PC-3 (cell line): ENCODE data around the gene IL12RB1. TPM values are rescaled to one million over a fixed set of nuclear protein-coding genes. Genes with fewer than 3 reads are reported as not detected.

Source experiments
- ATAC-seq: fragments of 200-7000 bp; cut with Tn5 transposase; 2 replicates; pipeline ENCODE4 v1.9.1; 2020; ENCODE audit warnings: mild to moderate bottlenecking, moderate library complexity
- Bru-seq: library from RNA; stranded (reverse); fragments of 400-500 nt; gene quantifications from one replicate; lab custom pipeline; 2021; lab: Mats Ljungman, UMichigan
- BruChase-seq, 2 experiments: library from RNA; stranded (reverse); fragments of 400-500 nt; gene quantifications; one replicate each; lab custom pipeline; 2021; lab: Mats Ljungman, UMichigan
- BruUV-seq: library from RNA; stranded (reverse); fragments of 400-500 nt; replicated peaks from 2 replicates; lab custom pipeline; 2021; lab: Mats Ljungman, UMichigan
- CTCF ChIA-PET: fragments of 300-600 bp; sonication (Branson Sonifier 250); formaldehyde crosslinking; loops from one replicate; lab custom pipeline; 2022; ENCODE audit warnings: antibody characterized with exemption; lab: Charles Lee
- POLR2A ChIA-PET: fragments of 300-600 bp; sonication (Branson Sonifier 250); formaldehyde crosslinking; loops from one replicate; lab custom pipeline; 2022; ENCODE audit warnings: antibody characterized with exemption; ENCODE audit not compliant: unreplicated experiment; lab: Charles Lee
- DNase-seq: peaks from one replicate; pipeline ENCODE4 v3.0.0-alpha.2; 2015
- H2AFZ ChIP-seq: fragments of 300-600 bp; sonication (generic); 2 replicates; pipeline ENCODE4 v1.6.0; 2016; ENCODE audit warnings: antibody characterized with exemption, low read length
- H3F3A ChIP-seq: fragments of 300-600 bp; sonication (generic); one replicate; pipeline ENCODE4 v1.6.0; 2017; ENCODE audit warnings: antibody characterized with exemption, low read length, control low read depth, mild to moderate bottlenecking; ENCODE audit not compliant: unreplicated experiment
- H3K27ac ChIP-seq: fragments of 300-600 bp; sonication (generic); 2 replicates; pipeline ENCODE4 v1.5.1; 2016; ENCODE audit warnings: mild to moderate bottlenecking, low read length
- H3K27me3 ChIP-seq: fragments of 300-600 bp; sonication (generic); 2 replicates; pipeline ENCODE4 v1.6.1; 2016; ENCODE audit warnings: low read length, mixed read lengths
- H3K36me3 ChIP-seq: fragments of 300-600 bp; sonication (generic); 2 replicates; pipeline ENCODE4 v1.6.1; 2016; ENCODE audit warnings: low read depth, mixed run types, low read length, mixed read lengths
- H3K4me1 ChIP-seq: fragments of 300-600 bp; sonication (generic); 2 replicates; pipeline ENCODE4 v1.5.1; 2016; ENCODE audit warnings: low read length; ENCODE audit not compliant: insufficient read depth
- H3K4me2 ChIP-seq: fragments of 300-600 bp; sonication (generic); 2 replicates; pipeline ENCODE4 v1.6.0; 2016; ENCODE audit warnings: low read length
- H3K4me3 ChIP-seq: fragments of 300-600 bp; sonication (generic); 2 replicates; pipeline ENCODE4 v1.5.1; 2016; ENCODE audit warnings: mild to moderate bottlenecking, low read length, mixed read lengths
- H3K79me2 ChIP-seq: fragments of 300-600 bp; sonication (generic); 2 replicates; pipeline ENCODE4 v1.6.1; 2017; ENCODE audit warnings: low read length, mixed read lengths
- H3K9ac ChIP-seq: fragments of 300-600 bp; sonication (generic); 2 replicates; pipeline ENCODE4 v1.6.0; 2016; ENCODE audit warnings: mild to moderate bottlenecking, low read length
- H3K9me2 ChIP-seq: fragments of 300-600 bp; sonication (generic); replicated peaks from 2 replicates; pipeline ENCODE4 v1.6.1; 2016; ENCODE audit warnings: mixed run types, low read length, mixed read lengths
- H3K9me3 ChIP-seq: fragments of 300-600 bp; sonication (generic); 2 replicates; pipeline ENCODE4 v1.6.1; 2016; ENCODE audit warnings: low read length, mixed read lengths
- H4K20me1 ChIP-seq: fragments of 300-600 bp; sonication (generic); 2 replicates; pipeline ENCODE4 v1.6.1; 2016; ENCODE audit warnings: low read length, mixed read lengths
- EZH2 ChIP-seq: fragments of 300-600 bp; sonication (generic); IDR thresholded peaks from one replicate; pipeline ENCODE4 v1.6.1; 2017; ENCODE audit warnings: antibody characterized with exemption, mild to moderate bottlenecking, low read length; ENCODE audit not compliant: unreplicated experiment
- EZH2phosphoT487 ChIP-seq: fragments of 300-600 bp; sonication (generic); IDR thresholded peaks from 2 replicates; pipeline ENCODE4 v1.6.1; 2018; ENCODE audit warnings: mild to moderate bottlenecking, antibody characterized with exemption, low read length, borderline replicate concordance
- intact Hi-C: fragments of 100-400 bp; cut with micrococcal nuclease; formaldehyde crosslinking; loops from 2 replicates; pipeline ENCODE4 v1.9.0; 2023
- long read RNA-seq: library from polyadenylated mRNA; unstranded; transcript quantifications from one replicate; pipeline ENCODE4 v2.0.0, GENCODE V29; 2021; ENCODE audit not compliant: unreplicated experiment
- total RNA-seq: library from RNA; depleted of rRNA; stranded (reverse); fragments of >200 nt; gene quantifications from 2 replicates; pipeline ENCODE4 v1.2.3, GENCODE V29; 2014; rRNA removed
- TF ChIP-seq, protein P1 (sequence below): fragments of 300-600 bp; sonication (generic); conservative IDR thresholded peaks from 2 replicates; pipeline ENCODE4 v1.5.1; 2017; ENCODE audit warnings: antibody characterized with exemption, low read depth, mild to moderate bottlenecking, low read length

IL12RB1 gene
- total RNA-seq (not detected in 2 replicates), Bru-seq, nascent RNA (not detected), BruChase-seq, experiment 1, labeled RNA remaining after a 6-hour chase (not detected), BruChase-seq, experiment 2, labeled RNA remaining after a 2-hour chase (percentile 2 among the genes with signal in this experiment)
- long read RNA-seq: 0 reads

DNA sequence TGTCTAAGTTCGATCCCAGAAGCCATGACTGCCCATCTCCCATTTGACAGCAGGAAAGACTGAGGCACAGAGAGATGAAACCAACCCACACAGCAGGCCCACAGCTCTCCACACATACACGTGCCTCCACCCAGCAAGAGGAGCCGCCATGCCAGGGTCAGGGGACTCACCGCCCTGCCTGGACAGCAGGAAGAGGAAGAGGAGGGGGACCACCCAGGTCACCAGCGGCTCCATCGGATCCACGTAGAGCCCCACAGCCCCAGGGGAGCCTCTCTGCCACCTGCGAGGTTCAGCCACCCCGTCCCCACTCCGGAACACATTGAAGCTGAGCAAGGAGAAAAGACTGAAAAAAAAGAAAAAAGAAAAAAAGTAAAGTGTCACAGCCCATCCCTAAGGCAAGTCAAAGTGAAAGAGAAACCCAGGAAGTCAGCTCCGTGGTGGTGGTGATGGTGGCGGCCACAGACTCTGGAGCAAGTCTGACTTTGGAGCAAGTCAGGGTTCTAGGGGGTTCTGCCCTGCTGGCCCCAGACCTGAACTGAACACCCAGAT lies at the start of gene IL12RB1:
Gene IL12RB1 (minus strand): TSS at position 345 of the 549 bp plus-strand sequence. CDS start 111 bp downstream, at position 234.
- BruUV-seq: no TSS peak

DNA sequence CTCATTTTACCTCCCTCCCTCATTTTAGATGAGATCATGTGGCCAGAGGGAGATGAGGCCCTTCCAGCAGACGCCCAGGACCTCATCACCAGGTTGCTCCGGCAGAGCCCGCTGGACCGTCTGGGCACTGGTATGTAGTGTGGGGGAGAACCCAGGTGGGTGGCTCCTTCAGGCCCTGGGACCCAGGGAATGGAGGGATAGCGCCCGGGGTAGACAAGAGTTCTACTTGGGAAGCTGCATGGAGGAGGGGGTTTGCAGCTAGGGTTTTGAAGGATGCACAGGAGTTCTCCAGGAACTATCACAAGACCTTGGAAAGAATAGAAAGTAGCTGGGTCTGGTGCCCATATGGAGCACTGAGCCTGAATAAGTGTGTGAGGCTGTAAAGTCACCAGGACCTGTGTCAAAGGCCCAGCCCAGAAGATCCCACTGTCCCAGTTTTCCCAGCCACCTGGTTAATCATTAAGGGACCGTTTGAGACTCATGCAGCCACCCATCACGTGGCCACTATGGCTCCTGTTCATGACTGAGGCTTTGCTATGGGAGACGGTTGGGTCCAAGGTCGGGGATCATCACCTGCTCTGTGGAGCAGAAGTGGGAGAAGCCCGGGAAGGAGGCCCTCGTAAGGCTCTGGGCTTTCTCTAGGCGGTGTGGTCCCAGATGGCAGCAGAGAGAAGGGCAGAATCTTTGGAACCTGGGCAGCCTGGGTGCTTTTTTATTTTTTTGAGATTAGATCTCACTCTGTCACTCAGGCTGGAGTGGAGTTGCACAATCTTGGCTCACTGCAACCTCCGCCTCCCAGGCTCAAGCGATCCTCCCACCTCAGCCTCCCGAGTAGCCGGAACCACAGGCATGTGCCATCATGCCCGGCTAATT lies 49.2 kb upstream of the IL12RB1 start:
- BruUV-seq: no TSS peak
- Histone ChIP-seq H3K79me2 (no peaks in the 10 kb centered on the region), H3F3A (no peaks in the 10 kb centered on the region), H3K9me3 (no peaks in the 10 kb centered on the region), H3K4me2 (no peak overlapping the region), H3K27ac (no peak overlapping the region), H3K9me2 (no peaks in the 10 kb centered on the region), H3K4me3 (no peak overlapping the region), H4K20me1 (no peaks in the 10 kb centered on the region), H3K4me1 (no peaks in the 10 kb centered on the region), H3K36me3 (0 out of 2 replicates have a peak, but pooled peaks cover 4% of the 10 kb centered on the region), H3K27me3 (no peaks in the 10 kb centered on the region), H3K9ac (no peak overlapping the region), H2AFZ (no peak overlapping the region)
- DNase-seq (no peak), ATAC-seq (no peak)
- ChIA-PET POLR2A (no interaction called here), CTCF (no interaction called here)
- TF ChIP-seq EZH2 (no peak), EZH2phosphoT487 (no peak)
- TF ChIP-seq, protein P1, sequence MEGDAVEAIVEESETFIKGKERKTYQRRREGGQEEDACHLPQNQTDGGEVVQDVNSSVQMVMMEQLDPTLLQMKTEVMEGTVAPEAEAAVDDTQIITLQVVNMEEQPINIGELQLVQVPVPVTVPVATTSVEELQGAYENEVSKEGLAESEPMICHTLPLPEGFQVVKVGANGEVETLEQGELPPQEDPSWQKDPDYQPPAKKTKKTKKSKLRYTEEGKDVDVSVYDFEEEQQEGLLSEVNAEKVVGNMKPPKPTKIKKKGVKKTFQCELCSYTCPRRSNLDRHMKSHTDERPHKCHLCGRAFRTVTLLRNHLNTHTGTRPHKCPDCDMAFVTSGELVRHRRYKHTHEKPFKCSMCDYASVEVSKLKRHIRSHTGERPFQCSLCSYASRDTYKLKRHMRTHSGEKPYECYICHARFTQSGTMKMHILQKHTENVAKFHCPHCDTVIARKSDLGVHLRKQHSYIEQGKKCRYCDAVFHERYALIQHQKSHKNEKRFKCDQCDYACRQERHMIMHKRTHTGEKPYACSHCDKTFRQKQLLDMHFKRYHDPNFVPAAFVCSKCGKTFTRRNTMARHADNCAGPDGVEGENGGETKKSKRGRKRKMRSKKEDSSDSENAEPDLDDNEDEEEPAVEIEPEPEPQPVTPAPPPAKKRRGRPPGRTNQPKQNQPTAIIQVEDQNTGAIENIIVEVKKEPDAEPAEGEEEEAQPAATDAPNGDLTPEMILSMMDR: no peak
- intact Hi-C loops: no loop called here

More for the DNA sequence above, at the start of gene IL12RB1:
- no peaks in the 10 kb centered on the region for H3K79me2 ChIP-seq
- no peak within 1 kb of the TSS for H3K4me2 ChIP-seq
- H3K4me1 ChIP-seq: no peaks in the 10 kb centered on the region
- no peak within 1 kb of the TSS for H3K4me3 ChIP-seq
- ChIA-PET POLR2A (no interaction called here), CTCF (no interaction called here)
- H3K9me3 ChIP-seq: no peaks in the 10 kb centered on the region
- no peaks in the 10 kb centered on the region for H3K27me3 ChIP-seq
- ATAC-seq (no peak), DNase-seq (no peak)
- TF ChIP-seq EZH2phosphoT487: no peak
- TF ChIP-seq, protein P1: no peak
- TF ChIP-seq EZH2: no peak
- intact Hi-C loops: no loop called here
- H3K36me3 ChIP-seq: no peaks in the 10 kb centered on the region
- no peak within 1 kb of the TSS for H3K27ac ChIP-seq
- H3K9me2 ChIP-seq: no peaks in the 10 kb centered on the region
- no peak within 1 kb of the TSS for H3K9ac ChIP-seq
- H3F3A ChIP-seq: no peaks in the 10 kb centered on the region
- no peaks in the 10 kb centered on the region for H4K20me1 ChIP-seq
- H2AFZ ChIP-seq: no peak within 1 kb of the TSS
